ENCODE measurements around the gene CEP128. TPM values are rescaled to one million over a fixed set of nuclear protein-coding genes. Genes with fewer than 3 reads are reported as not detected.

Gene CEP128
- total RNA-seq, 1 experiment from 2014 or later, result 16.4 TPM

DNA sequence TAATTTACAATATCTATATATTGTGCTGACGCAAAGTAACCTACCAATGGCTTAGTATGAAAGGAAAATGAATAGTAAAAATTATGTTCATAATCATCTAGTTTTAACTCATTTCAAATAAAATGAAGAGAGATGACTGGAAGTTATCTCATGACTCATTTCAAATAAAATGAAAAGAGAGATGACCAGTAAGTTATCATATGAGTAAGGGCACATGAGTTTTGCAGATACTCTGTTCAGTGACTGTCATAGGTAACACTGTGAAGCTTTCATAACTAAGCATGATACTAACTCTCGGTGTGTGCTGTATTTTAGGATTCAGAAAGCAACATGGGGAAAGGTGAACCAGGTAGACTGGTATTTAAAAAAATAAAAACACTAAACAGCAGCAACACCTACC, 365.8 kb downstream of the CEP128 start:
- Histone ChIP-seq H4K20me1 (ENCODE audit: insufficient read depth) (no peaks in the 10 kb centered on the region), H3K9me3 (ENCODE audit: control insufficient read depth in 1 of 2, insufficient read depth in 1 of 2, low read depth in 1 of 2, low read length in 2 of 2) (no peaks in the 10 kb centered on the region), H2AFZ (ENCODE audit: low read depth, low read length, poor library complexity, severe bottlenecking) (no peak overlapping the region), H3K4me3 (replicated peaks in 1 of 2; ENCODE audit: low read depth in 1 of 2, low read length in 2 of 2) (no peak overlapping the region), H3K79me2 (ENCODE audit: insufficient read depth, low read length) (no peaks in the 10 kb centered on the region), H3K36me3 (ENCODE audit: control insufficient read depth in 1 of 2, insufficient read depth in 2 of 2, low read length in 2 of 2) (no peaks in the 10 kb centered on the region), H3K9me2 (ENCODE audit: insufficient read depth) (0 out of 2 replicates have a peak, but pooled peaks cover 3% of the 10 kb centered on the region), H3K27me3 (ENCODE audit: insufficient read depth, low read length) (no peaks in the 10 kb centered on the region), H3K9ac (ENCODE audit: low read length) (no peak overlapping the region), H3K4me2 (ENCODE audit: low read length) (no peak overlapping the region), H3K27ac (ENCODE audit: low read depth, low read length) (no peak overlapping the region), H3K4me1 (ENCODE audit: control insufficient read depth in 1 of 2, insufficient read depth in 2 of 2, low read length in 2 of 2) (no peaks in the 10 kb centered on the region)
- CTCF ChIA-PET, result no interaction called here
- RAD21 ChIA-PET (ENCODE audit: low non-redundant PET in 1 of 2, low total read pairs in 2 of 2, uncharacterized antibody in 2 of 2, unreplicated experiment in 2 of 2), result no interaction called here
- BruUV-seq (replicated peaks), result no TSS peak
- ATAC-seq, result no peak
- TF ChIP-seq SRF (IDR thresholded peaks at IDR 0.05; ENCODE audit: low read depth) (no peak), RAD21 (IDR thresholded peaks at IDR 0.05; ENCODE audit: low read depth) (no peak), ZFX (IDR thresholded peaks at IDR 0.05) (no peak), SIN3A (IDR thresholded peaks at IDR 0.05; ENCODE audit: low read depth) (no peak), YY1 (IDR thresholded peaks at IDR 0.05; ENCODE audit: extremely low read depth, insufficient replicate concordance, low read depth, low read length) (no peak), EZH2phosphoT487 (IDR thresholded peaks at IDR 0.05; ENCODE audit: borderline replicate concordance) (no peak), POLR2A (IDR thresholded peaks at IDR 0.05; ENCODE audit: borderline replicate concordance, extremely low read depth, insufficient read depth, insufficient read length) (no peak), FOSL1 (IDR thresholded peaks at IDR 0.05; ENCODE audit: low read depth) (no peak), CBX3 (IDR thresholded peaks at IDR 0.05; ENCODE audit: low read depth) (no peak), ZNF274 (IDR thresholded peaks at IDR 0.05; ENCODE audit: low read depth, low read length) (no peak), ELF1 (IDR thresholded peaks at IDR 0.05; ENCODE audit: borderline replicate concordance, low read depth) (no peak), POLR2AphosphoS5 (IDR thresholded peaks at IDR 0.05; ENCODE audit: low read depth, low read length) (no peak)
- TF ChIP-seq, protein P1, sequence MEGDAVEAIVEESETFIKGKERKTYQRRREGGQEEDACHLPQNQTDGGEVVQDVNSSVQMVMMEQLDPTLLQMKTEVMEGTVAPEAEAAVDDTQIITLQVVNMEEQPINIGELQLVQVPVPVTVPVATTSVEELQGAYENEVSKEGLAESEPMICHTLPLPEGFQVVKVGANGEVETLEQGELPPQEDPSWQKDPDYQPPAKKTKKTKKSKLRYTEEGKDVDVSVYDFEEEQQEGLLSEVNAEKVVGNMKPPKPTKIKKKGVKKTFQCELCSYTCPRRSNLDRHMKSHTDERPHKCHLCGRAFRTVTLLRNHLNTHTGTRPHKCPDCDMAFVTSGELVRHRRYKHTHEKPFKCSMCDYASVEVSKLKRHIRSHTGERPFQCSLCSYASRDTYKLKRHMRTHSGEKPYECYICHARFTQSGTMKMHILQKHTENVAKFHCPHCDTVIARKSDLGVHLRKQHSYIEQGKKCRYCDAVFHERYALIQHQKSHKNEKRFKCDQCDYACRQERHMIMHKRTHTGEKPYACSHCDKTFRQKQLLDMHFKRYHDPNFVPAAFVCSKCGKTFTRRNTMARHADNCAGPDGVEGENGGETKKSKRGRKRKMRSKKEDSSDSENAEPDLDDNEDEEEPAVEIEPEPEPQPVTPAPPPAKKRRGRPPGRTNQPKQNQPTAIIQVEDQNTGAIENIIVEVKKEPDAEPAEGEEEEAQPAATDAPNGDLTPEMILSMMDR (IDR thresholded peaks at IDR 0.05 in 2 of 3, conservative IDR thresholded peaks at IDR 0.05 in 1 of 3; ENCODE audit: borderline replicate concordance in 1 of 3, insufficient read depth in 1 of 3, low read depth in 2 of 3, low read length in 2 of 3), result no peak
- POLR2A ChIA-PET, result no interaction called here
- intact Hi-C loops (cut with micrococcal nuclease), result no loop called here
- DNase-seq (ENCODE audit: low read depth, low spot score), result no peak

All from HCT116 (cell line).